Measurements from ENCODE around the gene KMT2C.

KMT2C gene

GRCh38 chr7:152351168-152351567, 84.6 kb downstream of the KMT2C start:
- no peak for DNase-seq (ENCODE audit: low spot score in 2 of 2)
- no peaks in the 10 kb centered on the region for H3K9me3 ChIP-seq
- no peaks in the 10 kb centered on the region for H3K27me3 ChIP-seq (ENCODE audit: low read depth)
- H3K4me1 ChIP-seq: peaks cover 23% of the 10 kb centered on the region
- peaks cover 11% of the 10 kb centered on the region for H3K36me3 ChIP-seq (replicated peaks)
- in situ Hi-C loops (cut with MboI; ENCODE audit: low sequenced_read_pairs): no loop called here
- no peak overlapping the region for H3K4me3 ChIP-seq

GRCh38 chr7:152347888-152348287, 87.9 kb downstream of the KMT2C start:
- H3K27me3 ChIP-seq (ENCODE audit: low read depth): no peaks in the 10 kb centered on the region
- no peak overlapping the region for H3K4me3 ChIP-seq
- no peak for DNase-seq (ENCODE audit: low spot score in 2 of 2)
- in situ Hi-C loops (cut with MboI; ENCODE audit: low sequenced_read_pairs): no loop called here
- H3K4me1 ChIP-seq: peaks cover 10% of the 10 kb centered on the region
- H3K9me3 ChIP-seq: no peaks in the 10 kb centered on the region
- H3K36me3 ChIP-seq (replicated peaks): peaks cover 11% of the 10 kb centered on the region

- Histone ChIP-seq H3K4me3 (no peak overlapping the region), H3K36me3 (replicated peaks) (peaks cover 7% of the 10 kb centered on the region), H3K27me3 (ENCODE audit: low read depth) (no peaks in the 10 kb centered on the region), H3K9me3 (no peaks in the 10 kb centered on the region), H3K4me1 (no peaks in the 10 kb centered on the region)
- no peak for DNase-seq (ENCODE audit: low spot score in 2 of 2)
- in situ Hi-C loops (cut with MboI; ENCODE audit: low sequenced_read_pairs): no loop called here
These were observed 91.5 kb downstream of the KMT2C start for GRCh38 chr7:152344253-152344652.

- Histone ChIP-seq H3K9me3 (no peaks in the 10 kb centered on the region), H3K4me3 (no peak overlapping the region), H3K4me1 (no peaks in the 10 kb centered on the region), H3K36me3 (replicated peaks) (peaks cover under 1% of the 10 kb centered on the region; the same call in 1 of the 2 replicates), H3K27me3 (ENCODE audit: low read depth) (no peaks in the 10 kb centered on the region)
- DNase-seq (ENCODE audit: low spot score in 2 of 2): no peak
- in situ Hi-C loops (cut with MboI; ENCODE audit: low sequenced_read_pairs): no loop called here
These were observed 93.0 kb downstream of the KMT2C start for GRCh38 chr7:152342796-152343195.

- no peaks in the 10 kb centered on the region for H3K27me3 ChIP-seq (ENCODE audit: low read depth)
- H3K4me1 ChIP-seq: no peaks in the 10 kb centered on the region
- no peaks in the 10 kb centered on the region for H3K36me3 ChIP-seq (replicated peaks)
- no peak for DNase-seq (ENCODE audit: low spot score in 2 of 2)
- in situ Hi-C loops (cut with MboI; ENCODE audit: low sequenced_read_pairs): no loop called here
- no peaks in the 10 kb centered on the region for H3K9me3 ChIP-seq
- H3K4me3 ChIP-seq: no peak overlapping the region
These were observed 93.9 kb downstream of the KMT2C start for GRCh38 chr7:152341914-152342236.

GRCh38 chr7:152341039-152341913, 94.5 kb downstream of the KMT2C start:
- H3K4me3 ChIP-seq: no peak overlapping the region
- in situ Hi-C loops (cut with MboI; ENCODE audit: low sequenced_read_pairs): no loop called here
- no peaks in the 10 kb centered on the region for H3K9me3 ChIP-seq
- peak; percentile 27 to 34 for DNase-seq (ENCODE audit: low spot score in 2 of 2)
- no peaks in the 10 kb centered on the region for H3K4me1 ChIP-seq
- H3K36me3 ChIP-seq (replicated peaks): no peaks in the 10 kb centered on the region
- H3K27me3 ChIP-seq (ENCODE audit: low read depth): no peaks in the 10 kb centered on the region

- Histone ChIP-seq H3K4me3 (no peak overlapping the region), H3K4me1 (no peaks in the 10 kb centered on the region), H3K9me3 (no peaks in the 10 kb centered on the region), H3K27me3 (ENCODE audit: low read depth) (no peaks in the 10 kb centered on the region), H3K36me3 (replicated peaks) (no peaks in the 10 kb centered on the region)
- no peak for DNase-seq (ENCODE audit: low spot score in 2 of 2)
- in situ Hi-C loops (cut with MboI; ENCODE audit: low sequenced_read_pairs): no loop called here
These were observed 95.6 kb downstream of the KMT2C start for GRCh38 chr7:152340161-152340560.

GRCh38 chr7:152338561-152338960, 97.2 kb downstream of the KMT2C start:
- in situ Hi-C loops (cut with MboI; ENCODE audit: low sequenced_read_pairs): no loop called here
- H3K9me3 ChIP-seq: no peaks in the 10 kb centered on the region
- no peak overlapping the region for H3K4me3 ChIP-seq
- no peak for DNase-seq (ENCODE audit: low spot score in 2 of 2)
- H3K27me3 ChIP-seq (ENCODE audit: low read depth): no peaks in the 10 kb centered on the region
- H3K36me3 ChIP-seq (replicated peaks): no peaks in the 10 kb centered on the region
- no peaks in the 10 kb centered on the region for H3K4me1 ChIP-seq

- Histone ChIP-seq H3K27me3 (ENCODE audit: low read depth) (no peaks in the 10 kb centered on the region), H3K36me3 (replicated peaks) (no peaks in the 10 kb centered on the region), H3K4me3 (no peak overlapping the region), H3K4me1 (no peaks in the 10 kb centered on the region), H3K9me3 (no peaks in the 10 kb centered on the region)
- DNase-seq (ENCODE audit: low spot score in 2 of 2): peak; percentile 24 to 50
- in situ Hi-C loops (cut with MboI; ENCODE audit: low sequenced_read_pairs): no loop called here
These were observed 98.9 kb downstream of the KMT2C start for GRCh38 chr7:152336754-152337368.

GRCh38 chr7:152335900-152336571, 99.8 kb downstream of the KMT2C start:
- no peak for DNase-seq (ENCODE audit: low spot score in 2 of 2)
- no peaks in the 10 kb centered on the region for H3K9me3 ChIP-seq
- no peaks in the 10 kb centered on the region for H3K36me3 ChIP-seq (replicated peaks)
- in situ Hi-C loops (cut with MboI; ENCODE audit: low sequenced_read_pairs): no loop called here
- H3K27me3 ChIP-seq (ENCODE audit: low read depth): no peaks in the 10 kb centered on the region
- H3K4me1 ChIP-seq: no peaks in the 10 kb centered on the region
- H3K4me3 ChIP-seq: no peak overlapping the region

GRCh38 chr7:152333134-152333533, 102.7 kb downstream of the KMT2C start:
- H3K4me3 ChIP-seq: no peak overlapping the region
- no peaks in the 10 kb centered on the region for H3K9me3 ChIP-seq
- DNase-seq (ENCODE audit: low spot score in 2 of 2): no peak
- peaks cover 4% of the 10 kb centered on the region; the same call in 1 of the 2 replicates for H3K36me3 ChIP-seq (replicated peaks)
- in situ Hi-C loops (cut with MboI; ENCODE audit: low sequenced_read_pairs): no loop called here
- no peaks in the 10 kb centered on the region for H3K27me3 ChIP-seq (ENCODE audit: low read depth)
- no peaks in the 10 kb centered on the region for H3K4me1 ChIP-seq

- Histone ChIP-seq H3K27me3 (ENCODE audit: low read depth) (no peaks in the 10 kb centered on the region), H3K4me3 (no peak overlapping the region), H3K9me3 (no peaks in the 10 kb centered on the region), H3K36me3 (replicated peaks) (peaks cover 11% of the 10 kb centered on the region), H3K4me1 (no peaks in the 10 kb centered on the region)
- DNase-seq (ENCODE audit: low spot score in 2 of 2): no peak
- in situ Hi-C loops (cut with MboI; ENCODE audit: low sequenced_read_pairs): no loop called here
These were observed 105.0 kb downstream of the KMT2C start for GRCh38 chr7:152330827-152331226.

- in situ Hi-C loops (cut with MboI; ENCODE audit: low sequenced_read_pairs): no loop called here
- no peak for DNase-seq (ENCODE audit: low spot score in 2 of 2)
- H3K4me1 ChIP-seq: no peaks in the 10 kb centered on the region
- H3K9me3 ChIP-seq: no peaks in the 10 kb centered on the region
- H3K36me3 ChIP-seq (replicated peaks): peaks cover 11% of the 10 kb centered on the region
- no peaks in the 10 kb centered on the region for H3K27me3 ChIP-seq (ENCODE audit: low read depth)
- H3K4me3 ChIP-seq: no peak overlapping the region
These were observed 106.3 kb downstream of the KMT2C start for GRCh38 chr7:152329469-152329868.

- no peaks in the 10 kb centered on the region for H3K9me3 ChIP-seq
- H3K36me3 ChIP-seq (replicated peaks): peaks cover 11% of the 10 kb centered on the region
- in situ Hi-C loops (cut with MboI; ENCODE audit: low sequenced_read_pairs): no loop called here
- H3K4me1 ChIP-seq: no peaks in the 10 kb centered on the region
- DNase-seq (ENCODE audit: low spot score in 2 of 2): no peak
- H3K27me3 ChIP-seq (ENCODE audit: low read depth): no peaks in the 10 kb centered on the region
- H3K4me3 ChIP-seq: no peak overlapping the region
These were observed 107.6 kb downstream of the KMT2C start for GRCh38 chr7:152328234-152328633.

Measured in HAP-1 (cell line).